ENCODE data around the gene SLC25A17. TPM values are rescaled to one million over a fixed set of nuclear protein-coding genes. Genes with fewer than 3 reads are reported as not detected.
"Not testable (repeated sequence)": the region's sequence is repeated elsewhere in the genome, so short reads cannot be mapped to it uniquely, and the experiment has no call there.

SLC25A17 gene
- total RNA-seq, 2 experiments from 2014 or later = 17.5 to 17.6 TPM

- no peaks in the 10 kb centered on the region for H3K27me3 Mint-ChIP-seq
- no peak for DNase-seq
- no peak overlapping the region for H3K4me3 Mint-ChIP-seq
- no peaks in the 10 kb centered on the region for H3K9me3 Mint-ChIP-seq
- peaks cover 6% of the 10 kb centered on the region for H3K4me1 Mint-ChIP-seq
- peaks cover 29% of the 10 kb centered on the region for H3K36me3 Mint-ChIP-seq (ENCODE audit: low read depth)
- no peak overlapping the region for H3K27ac Mint-ChIP-seq
- ChIA-PET POLR2A (no interaction called here), CTCF (interaction anchor here (1.6 kb wide), 1 partner anchor 87 kb away, joined by 3 read pairs; no protein-coding TSS in a partner anchor)
Measured at GRCh38 chr22:40769761-40770160, 49.4 kb downstream of the SLC25A17 start.

- CTCF ChIA-PET = interaction anchor here (0.6 to 1.3 kb wide), 3 partner anchors 11 to 1898 kb away, joined by 3 to 6 read pairs (median 4); no protein-coding TSS in a partner anchor
Measured at GRCh38 chr22:40768206-40768605, 50.9 kb downstream of the SLC25A17 start.

GRCh38 chr22:40766956-40767355, 52.2 kb downstream of the SLC25A17 start:
- Mint-ChIP-seq H3K36me3 (ENCODE audit: low read depth) (peaks cover 22% of the 10 kb centered on the region), H3K4me3 (no peak overlapping the region), H3K27ac (no peak overlapping the region), H3K27me3 (no peaks in the 10 kb centered on the region), H3K9me3 (no peaks in the 10 kb centered on the region), H3K4me1 (peaks cover 11% of the 10 kb centered on the region)
- no peak for DNase-seq
- ChIA-PET POLR2A (no interaction called here), CTCF (interaction anchor here (0.9 to 1.3 kb wide), 4 partner anchors 10 to 101 kb away, joined by 3 to 4 read pairs (median 3); no protein-coding TSS in a partner anchor)

More at GRCh38 chr22:40768206-40768605, 50.9 kb downstream of the SLC25A17 start:
- POLR2A ChIA-PET = no interaction called here
- Mint-ChIP-seq H3K27ac (no peak overlapping the region), H3K4me1 (peaks cover 11% of the 10 kb centered on the region), H3K36me3 (ENCODE audit: low read depth) (peaks cover 24% of the 10 kb centered on the region), H3K4me3 (no peak overlapping the region), H3K27me3 (no peaks in the 10 kb centered on the region), H3K9me3 (no peaks in the 10 kb centered on the region)
- no peak for DNase-seq

- peaks cover 9% of the 10 kb centered on the region for H3K36me3 Mint-ChIP-seq (ENCODE audit: low read depth)
- DNase-seq = peak; percentile 34
- POLR2A ChIA-PET = no interaction called here
- H3K9me3 Mint-ChIP-seq = no peaks in the 10 kb centered on the region
- peak overlapping the region; percentile 87 for H3K27ac Mint-ChIP-seq
- H3K27me3 Mint-ChIP-seq = no peaks in the 10 kb centered on the region
- peaks cover 11% of the 10 kb centered on the region for H3K4me1 Mint-ChIP-seq
- H3K4me3 Mint-ChIP-seq = no peak overlapping the region
- CTCF ChIA-PET = no interaction called here
Measured at GRCh38 chr22:40764763-40765441, 54.2 kb downstream of the SLC25A17 start.

- ChIA-PET CTCF (interaction anchor here (0.6 to 2.3 kb wide), 5 partner anchors 12 to 1164 kb away, joined by 3 to 11 read pairs (median 6); no protein-coding TSS in a partner anchor), POLR2A (interaction anchor here (0.6 kb wide), 1 partner anchor 99 kb away, joined by 3 read pairs; no protein-coding TSS in a partner anchor)
- no peak for DNase-seq
- no peaks in the 10 kb centered on the region for H3K27me3 Mint-ChIP-seq
- H3K4me1 Mint-ChIP-seq = peaks cover under 1% of the 10 kb centered on the region
- no peak overlapping the region for H3K27ac Mint-ChIP-seq
- H3K4me3 Mint-ChIP-seq = no peak overlapping the region
- H3K36me3 Mint-ChIP-seq (ENCODE audit: low read depth) = no peaks in the 10 kb centered on the region
- H3K9me3 Mint-ChIP-seq = no peaks in the 10 kb centered on the region
Measured at GRCh38 chr22:40759294-40759840, 59.8 kb downstream of the SLC25A17 start.

GRCh38 chr22:40758851-40759250, 60.3 kb downstream of the SLC25A17 start:
- H3K27ac Mint-ChIP-seq; H3K9me3 Mint-ChIP-seq; H3K36me3 Mint-ChIP-seq (ENCODE audit: low read depth); H3K4me3 Mint-ChIP-seq; DNase-seq; H3K4me1 Mint-ChIP-seq; POLR2A ChIA-PET; H3K27me3 Mint-ChIP-seq: not testable (repeated sequence)
- CTCF ChIA-PET = interaction anchor here (1.0 to 2.3 kb wide), 3 partner anchors 76 to 79 kb away, joined by 3 to 17 read pairs (median 11); no protein-coding TSS in a partner anchor

GRCh38 chr22:40758390-40758789, 60.8 kb downstream of the SLC25A17 start:
- H3K36me3 Mint-ChIP-seq (ENCODE audit: low read depth) = no peaks in the 10 kb centered on the region
- H3K4me1 Mint-ChIP-seq = no peaks in the 10 kb centered on the region
- POLR2A ChIA-PET = no interaction called here

GRCh38 chr22:40757071-40757470, 62.1 kb downstream of the SLC25A17 start:
- no peak for DNase-seq
- Mint-ChIP-seq H3K36me3 (ENCODE audit: low read depth) (no peaks in the 10 kb centered on the region), H3K4me1 (no peaks in the 10 kb centered on the region), H3K27ac (no peak overlapping the region), H3K9me3 (no peaks in the 10 kb centered on the region), H3K4me3 (no peak overlapping the region), H3K27me3 (no peaks in the 10 kb centered on the region)
- ChIA-PET CTCF (interaction anchor here (0.9 to 2.2 kb wide), 7 partner anchors 10 to 107 kb away, joined by 3 to 17 read pairs (median 4); no protein-coding TSS in a partner anchor), POLR2A (no interaction called here)

More at GRCh38 chr22:40758390-40758789, 60.8 kb downstream of the SLC25A17 start:
- Mint-ChIP-seq H3K27me3 (no peaks in the 10 kb centered on the region), H3K27ac (no peak overlapping the region), H3K4me3 (no peak overlapping the region), H3K9me3 (no peaks in the 10 kb centered on the region)
- no peak for DNase-seq
- CTCF ChIA-PET = interaction anchor here (1.0 to 2.2 kb wide), 3 partner anchors 11 to 78 kb away, joined by 3 to 17 read pairs (median 9); no protein-coding TSS in a partner anchor

- Mint-ChIP-seq H3K4me3 (no peak overlapping the region), H3K36me3 (ENCODE audit: low read depth) (no peaks in the 10 kb centered on the region), H3K4me1 (no peaks in the 10 kb centered on the region), H3K27me3 (peaks cover 2% of the 10 kb centered on the region), H3K27ac (no peak overlapping the region), H3K9me3 (peaks cover 6% of the 10 kb centered on the region)
- ChIA-PET CTCF (interaction anchor here (0.7 to 2.0 kb wide), 2 partner anchors 19 to 70 kb away, joined by 3 to 8 read pairs; no protein-coding TSS in a partner anchor), POLR2A (no interaction called here)
- no peak for DNase-seq
Measured at GRCh38 chr22:40753114-40753513, 66.0 kb downstream of the SLC25A17 start.

GRCh38 chr22:40751250-40751649, 67.9 kb downstream of the SLC25A17 start:
- DNase-seq = no peak
- H3K4me1 Mint-ChIP-seq = no peaks in the 10 kb centered on the region
- no peak overlapping the region for H3K4me3 Mint-ChIP-seq
- peaks cover 8% of the 10 kb centered on the region for H3K9me3 Mint-ChIP-seq
- no peak overlapping the region for H3K27ac Mint-ChIP-seq
- peaks cover 2% of the 10 kb centered on the region for H3K36me3 Mint-ChIP-seq (ENCODE audit: low read depth)
- H3K27me3 Mint-ChIP-seq = peaks cover 2% of the 10 kb centered on the region
- POLR2A ChIA-PET = no interaction called here
- CTCF ChIA-PET = interaction anchor here (0.6 to 1.2 kb wide), 4 partner anchors 9 to 68 kb away, joined by 3 to 5 read pairs (median 3); no protein-coding TSS in a partner anchor

GRCh38 chr22:40749829-40750228, 69.3 kb downstream of the SLC25A17 start:
- CTCF ChIA-PET = no interaction called here
- Mint-ChIP-seq H3K27me3 (peaks cover 2% of the 10 kb centered on the region), H3K4me1 (no peaks in the 10 kb centered on the region), H3K27ac (no peak overlapping the region), H3K36me3 (ENCODE audit: low read depth) (peaks cover 2% of the 10 kb centered on the region), H3K9me3 (peaks cover 8% of the 10 kb centered on the region), H3K4me3 (no peak overlapping the region)
- POLR2A ChIA-PET = no interaction called here
- no peak for DNase-seq

- Mint-ChIP-seq H3K27me3 (peaks cover 2% of the 10 kb centered on the region), H3K36me3 (ENCODE audit: low read depth) (peaks cover 2% of the 10 kb centered on the region), H3K4me1 (no peaks in the 10 kb centered on the region), H3K4me3 (no peak overlapping the region), H3K9me3 (peaks cover 8% of the 10 kb centered on the region), H3K27ac (no peak overlapping the region)
- POLR2A ChIA-PET = no interaction called here
- CTCF ChIA-PET = no interaction called here
- DNase-seq = no peak
Measured at GRCh38 chr22:40748388-40749355, 70.5 kb downstream of the SLC25A17 start.
